HepG2 (cell line): ENCODE results near the gene FJX1. TPM values are rescaled to one million over a fixed set of nuclear protein-coding genes. Genes with fewer than 3 reads are reported as not detected.

Experiments
- ARNT2 ChIP-seq: sonication (generic); formaldehyde crosslinking; IDR thresholded peaks from 2 replicates; pipeline ENCODE4 v1.8.0; 2022; ENCODE audit warnings: mild to moderate bottlenecking, low read depth, missing genetic modification reagents, moderate library complexity
- CREBL2 ChIP-seq: sonication (generic); formaldehyde crosslinking; IDR thresholded peaks from 2 replicates; pipeline ENCODE4 v1.8.1; 2023; ENCODE audit warnings: missing genetic modification reagents, mild to moderate bottlenecking, borderline replicate concordance
- MTF2 ChIP-seq: sonication (generic); formaldehyde crosslinking; IDR thresholded peaks from 2 replicates; pipeline ENCODE4 v1.5.0; 2020; ENCODE audit warnings: missing genetic modification reagents, borderline replicate concordance
- NFKB2 ChIP-seq: sonication (generic); formaldehyde crosslinking; IDR thresholded peaks from 2 replicates; pipeline ENCODE4 v1.4.0; 2020; ENCODE audit warnings: missing genetic modification reagents, borderline replicate concordance
- NPAS2 ChIP-seq: sonication (generic); formaldehyde crosslinking; IDR thresholded peaks from 2 replicates; pipeline ENCODE4 v1.8.0; 2022; ENCODE audit warnings: mild to moderate bottlenecking, missing genetic modification reagents, borderline replicate concordance
- NR3C1 ChIP-seq: sonication (generic); formaldehyde crosslinking; IDR thresholded peaks from 2 replicates; pipeline ENCODE4 v1.4.0; 2020; ENCODE audit warnings: missing genetic modification reagents
- PHB2 ChIP-seq: fragments of 450-650 bp; IDR thresholded peaks from 2 replicates; pipeline ENCODE4 v1.6.1; 2018; ENCODE audit not compliant: partially characterized antibody
- RFX3 ChIP-seq: IDR thresholded peaks from 2 replicates; pipeline ENCODE4 v1.6.1; 2016; ENCODE audit warnings: missing biosample characterization, missing genetic modification reagents
- RNF219 ChIP-seq: sonication (generic); formaldehyde crosslinking; IDR thresholded peaks from 2 replicates; pipeline ENCODE4 v1.5.0; 2020; ENCODE audit warnings: mild to moderate bottlenecking, missing genetic modification reagents
- SMAD3 ChIP-seq: sonication (generic); formaldehyde crosslinking; IDR thresholded peaks from 2 replicates; pipeline ENCODE4 v1.4.0; 2020; ENCODE audit warnings: missing genetic modification reagents
- WIZ ChIP-seq: sonication (generic); formaldehyde crosslinking; IDR thresholded peaks from 2 replicates; pipeline ENCODE4 v1.5.1; 2020; ENCODE audit warnings: mild to moderate bottlenecking, missing genetic modification reagents
- ZBTB46 ChIP-seq: sonication (generic); formaldehyde crosslinking; IDR thresholded peaks from 2 replicates; pipeline ENCODE4 v1.4.0; 2020; ENCODE audit warnings: mild to moderate bottlenecking, missing genetic modification reagents, borderline replicate concordance
- ZFP1 ChIP-seq: IDR thresholded peaks from 2 replicates; pipeline ENCODE4 v1.6.1; 2016
- ZFP37 ChIP-seq: sonication (generic); formaldehyde crosslinking; IDR thresholded peaks from 2 replicates; pipeline ENCODE4 v1.4.0; 2020; ENCODE audit warnings: missing genetic modification reagents, borderline replicate concordance
- ZFP82 ChIP-seq: sonication (generic); formaldehyde crosslinking; IDR thresholded peaks from 2 replicates; pipeline ENCODE4 v1.5.1; 2020; ENCODE audit warnings: mild to moderate bottlenecking, missing genetic modification reagents, borderline replicate concordance
- ZNF343 ChIP-seq: sonication (generic); formaldehyde crosslinking; IDR thresholded peaks from 2 replicates; pipeline ENCODE4 v1.4.0; 2020; ENCODE audit warnings: mild to moderate bottlenecking, missing genetic modification reagents
- ZNF451 ChIP-seq: sonication (generic); formaldehyde crosslinking; IDR thresholded peaks from 2 replicates; pipeline ENCODE4 v1.5.0; 2020; ENCODE audit warnings: mild to moderate bottlenecking, missing genetic modification reagents
- ZNF7 ChIP-seq: IDR thresholded peaks from 2 replicates; pipeline ENCODE4 v1.6.1; 2016; ENCODE audit warnings: missing biosample characterization, missing genetic modification reagents
- ZNF792 ChIP-seq: IDR thresholded peaks from 2 replicates; pipeline ENCODE4 v1.6.1; 2016
- polyA plus RNA-seq, 8 experiments: library from polyadenylated mRNA; depleted of rRNA in 3 of 8; stranded (reverse) in 7 of 8; unstranded in 1 of 8; fragments of >200 nt; fragmentation: Illumina TruSeq in 4 of 8; extraction: Trizol in 4 of 8; gene quantifications; 2 replicates each; pipeline versions ENCODE4 v1.2.1 to v1.2.3, GENCODE V29; 2011 to 2016; ENCODE audit warnings: low read depth in 4 of 8, missing spikeins in 1 of 8, mixed read lengths in 1 of 8; ENCODE audit not compliant: insufficient read depth in 1 of 8
- total RNA-seq, 5 experiments: library from RNA; depleted of rRNA; stranded (reverse); fragments of >200 nt; fragmentation: Illumina TruSeq; extraction: Trizol; gene quantifications; 2 replicates each; pipeline ENCODE4 v1.2.3, GENCODE V29; 2016; ENCODE audit warnings: low read depth in 1 of 5
- TF ChIP-seq, protein P1 (sequence below): sonication (generic); formaldehyde crosslinking; IDR thresholded peaks from 2 replicates; pipeline ENCODE4 v1.5.0; 2020; ENCODE audit warnings: missing genetic modification reagents
- TF ChIP-seq, protein P2 (sequence below): sonication (generic); formaldehyde crosslinking; IDR thresholded peaks from 2 replicates; pipeline ENCODE4 v1.8.1; 2023; ENCODE audit warnings: mild to moderate bottlenecking, missing genetic modification reagents, borderline replicate concordance
- TF ChIP-seq, protein P3 (sequence below): sonication (generic); formaldehyde crosslinking; IDR thresholded peaks from 2 replicates; pipeline ENCODE4 v1.8.1; 2022; ENCODE audit warnings: low read depth, mild to moderate bottlenecking, missing genetic modification reagents

The FJX1 gene
- total and polyA plus RNA-seq, 2 of the 13 experiments (the other 11 are each of a cell fraction or from before 2014, with no cell fraction given): 0.40 to 0.82 TPM

DNA sequence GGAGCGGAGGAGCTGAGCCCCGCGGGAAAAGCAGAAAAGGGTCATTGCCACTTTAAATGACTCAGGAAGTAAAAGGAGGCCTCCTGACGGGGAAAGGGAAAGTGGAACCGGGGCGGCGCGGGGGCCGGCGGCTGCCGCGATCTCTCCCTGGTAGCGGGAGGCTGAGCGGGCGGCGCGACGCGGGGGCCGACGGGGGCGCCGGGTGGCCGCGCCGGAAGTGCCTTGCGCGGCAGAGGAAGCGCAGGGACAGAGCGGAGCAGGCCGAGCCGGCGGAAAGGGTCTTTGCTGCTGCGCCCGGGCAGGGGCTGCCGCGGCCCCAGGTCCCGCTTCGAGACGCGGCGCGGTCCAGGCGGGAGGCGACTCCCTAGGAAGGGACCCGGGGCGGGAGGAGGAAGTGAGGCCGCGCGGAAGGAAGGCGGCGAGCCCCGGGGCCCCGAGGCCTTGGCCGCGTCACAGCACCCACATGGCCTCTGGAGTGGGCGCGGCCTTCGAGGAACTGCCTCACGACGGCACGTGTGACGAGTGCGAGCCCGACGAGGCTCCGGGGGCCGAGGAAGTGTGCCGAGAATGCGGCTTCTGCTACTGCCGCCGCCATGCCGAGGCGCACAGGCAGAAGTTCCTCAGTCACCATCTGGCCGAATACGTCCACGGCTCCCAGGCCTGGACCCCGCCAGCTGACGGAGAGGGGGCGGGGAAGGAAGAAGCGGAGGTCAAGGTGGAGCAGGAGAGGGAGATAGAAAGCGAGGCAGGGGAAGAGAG lies 44.6 kb downstream of the FJX1 start, which contains the start of gene TRIM44 (continued):
- TF ChIP-seq ARNT2 (CRISPR knock-in tag) (peak; percentile 99), CREBL2 (CRISPR knock-in tag) (peak; percentile 99), ZNF343 (peak; percentile 98), MTF2 (CRISPR knock-in tag) (no peak), WIZ (CRISPR knock-in tag) (peak; percentile 91; the same call in 1 of the 2 replicates), RNF219 (CRISPR knock-in tag) (peak; percentile 68; the same call in 1 of the 2 replicates), ZNF792 (CRISPR knock-in tag) (peak; percentile 97), ZFP37 (CRISPR knock-in tag) (peak; percentile 82), NR3C1 (CRISPR knock-in tag) (no peak), ZNF7 (CRISPR knock-in tag) (0 out of 2 replicates have a peak, but pooled peaks have one; percentile 46), PHB2 (no peak), NPAS2 (CRISPR knock-in tag) (peak; percentile 88; the same call in 1 of the 2 replicates), SMAD3 (CRISPR knock-in tag) (0 out of 2 replicates have a peak, but pooled peaks have one; percentile 55), RFX3 (CRISPR knock-in tag) (no peak), NFKB2 (peak; percentile 99), ZBTB46 (peak; percentile 67; the same call in 1 of the 2 replicates), ZFP82 (CRISPR knock-in tag) (peak; percentile 88; the same call in 1 of the 2 replicates), ZNF451 (CRISPR knock-in tag) (peak; percentile 98), ZFP1 (CRISPR knock-in tag) (no peak)
- TF ChIP-seq, protein P1, sequence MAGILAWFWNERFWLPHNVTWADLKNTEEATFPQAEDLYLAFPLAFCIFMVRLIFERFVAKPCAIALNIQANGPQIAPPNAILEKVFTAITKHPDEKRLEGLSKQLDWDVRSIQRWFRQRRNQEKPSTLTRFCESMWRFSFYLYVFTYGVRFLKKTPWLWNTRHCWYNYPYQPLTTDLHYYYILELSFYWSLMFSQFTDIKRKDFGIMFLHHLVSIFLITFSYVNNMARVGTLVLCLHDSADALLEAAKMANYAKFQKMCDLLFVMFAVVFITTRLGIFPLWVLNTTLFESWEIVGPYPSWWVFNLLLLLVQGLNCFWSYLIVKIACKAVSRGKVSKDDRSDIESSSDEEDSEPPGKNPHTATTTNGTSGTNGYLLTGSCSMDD: peak; percentile 95
- TF ChIP-seq, protein P2, sequence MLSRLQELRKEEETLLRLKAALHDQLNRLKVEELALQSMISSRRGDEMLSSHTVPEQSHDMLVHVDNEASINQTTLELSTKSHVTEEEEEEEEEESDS (CRISPR knock-in tag): 0 out of 2 replicates have a peak, but pooled peaks have one; percentile 72
- TF ChIP-seq, protein P3, sequence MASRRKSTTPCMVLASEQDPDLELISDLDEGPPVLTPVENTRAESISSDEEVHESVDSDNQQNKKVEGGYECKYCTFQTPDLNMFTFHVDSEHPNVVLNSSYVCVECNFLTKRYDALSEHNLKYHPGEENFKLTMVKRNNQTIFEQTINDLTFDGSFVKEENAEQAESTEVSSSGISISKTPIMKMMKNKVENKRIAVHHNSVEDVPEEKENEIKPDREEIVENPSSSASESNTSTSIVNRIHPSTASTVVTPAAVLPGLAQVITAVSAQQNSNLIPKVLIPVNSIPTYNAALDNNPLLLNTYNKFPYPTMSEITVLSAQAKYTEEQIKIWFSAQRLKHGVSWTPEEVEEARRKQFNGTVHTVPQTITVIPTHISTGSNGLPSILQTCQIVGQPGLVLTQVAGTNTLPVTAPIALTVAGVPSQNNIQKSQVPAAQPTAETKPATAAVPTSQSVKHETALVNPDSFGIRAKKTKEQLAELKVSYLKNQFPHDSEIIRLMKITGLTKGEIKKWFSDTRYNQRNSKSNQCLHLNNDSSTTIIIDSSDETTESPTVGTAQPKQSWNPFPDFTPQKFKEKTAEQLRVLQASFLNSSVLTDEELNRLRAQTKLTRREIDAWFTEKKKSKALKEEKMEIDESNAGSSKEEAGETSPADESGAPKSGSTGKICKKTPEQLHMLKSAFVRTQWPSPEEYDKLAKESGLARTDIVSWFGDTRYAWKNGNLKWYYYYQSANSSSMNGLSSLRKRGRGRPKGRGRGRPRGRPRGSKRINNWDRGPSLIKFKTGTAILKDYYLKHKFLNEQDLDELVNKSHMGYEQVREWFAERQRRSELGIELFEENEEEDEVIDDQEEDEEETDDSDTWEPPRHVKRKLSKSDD (CRISPR knock-in tag): no peak
